ELR (cell line): ENCODE measurements around the gene GABRG3.

Experiments used
- DNase-seq: peaks from one replicate; pipeline ENCODE4 v3.0.0-alpha.2; 2015; ENCODE audit warnings: low read depth

The GABRG3 gene

GRCh38 chr15:27479296-27480140 lies 508.5 kb downstream of the GABRG3 start:
- DNase-seq = no peak

DNA sequence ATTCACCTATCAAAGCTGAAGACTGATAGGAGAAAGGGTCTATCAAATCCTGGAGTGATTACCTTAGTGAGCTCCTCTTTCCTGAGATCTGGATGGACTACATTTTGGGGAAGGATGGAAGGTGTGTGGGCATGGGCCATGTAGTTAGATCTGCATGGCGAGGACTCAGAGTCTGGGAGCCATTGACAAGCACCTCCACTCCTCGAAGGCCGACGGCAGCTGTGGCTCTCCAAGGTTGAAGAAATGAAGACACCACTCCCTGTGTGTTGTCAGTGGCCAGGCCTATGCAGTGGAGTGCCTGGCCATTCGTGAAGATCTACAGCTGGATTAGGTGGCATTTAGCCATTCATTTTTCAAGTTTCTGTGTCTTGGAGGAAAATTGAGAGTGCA lies 509.2 kb downstream of the GABRG3 start:
- DNase-seq = no peak

DNA sequence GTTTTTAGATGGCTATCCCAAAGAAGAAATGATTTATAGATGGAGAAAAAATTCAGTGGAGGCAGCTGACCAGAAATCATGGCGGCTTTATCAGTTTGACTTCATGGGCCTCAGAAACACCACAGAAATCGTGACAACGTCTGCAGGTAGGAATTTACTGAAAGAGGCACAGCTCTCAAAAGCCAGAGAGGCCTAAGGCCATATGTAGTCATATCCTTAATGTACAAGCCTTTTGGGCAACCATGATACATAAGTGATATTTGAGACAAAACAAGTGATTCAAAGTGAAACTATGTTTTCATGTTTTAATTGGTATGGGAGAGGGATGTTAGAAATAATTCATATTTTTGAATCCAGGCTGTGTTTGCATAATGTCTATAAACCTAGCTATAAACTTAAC lies 509.7 kb downstream of the GABRG3 start:
- DNase-seq = no peak

DNA sequence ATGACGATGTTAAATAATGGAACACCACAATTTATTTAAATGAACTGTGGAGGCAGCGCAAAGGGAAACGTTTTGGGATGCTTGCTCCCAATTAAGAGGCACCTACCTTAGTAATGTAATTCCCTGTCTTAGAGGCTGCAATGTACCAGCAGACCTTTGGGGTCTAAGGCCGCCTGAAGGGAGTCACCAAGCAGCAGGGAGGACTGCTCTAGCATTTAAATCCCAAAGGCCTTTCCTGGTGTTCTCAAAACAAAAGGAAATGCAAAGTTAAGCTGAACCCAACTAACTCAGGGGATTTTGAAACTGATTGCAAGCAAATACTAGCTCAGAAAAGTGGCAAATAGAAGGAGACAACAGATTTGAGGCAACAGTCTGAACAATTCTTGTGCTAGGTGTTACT lies 510.8 kb downstream of the GABRG3 start:
- no peak for DNase-seq

- no peak for DNase-seq
Observed at GRCh38 chr15:27482287-27482686, 511.3 kb downstream of the GABRG3 start.

GRCh38 chr15:27483124-27483523 lies 512.1 kb downstream of the GABRG3 start:
- no peak for DNase-seq

GRCh38 chr15:27485265-27485664 lies 514.3 kb downstream of the GABRG3 start:
- DNase-seq = no peak

DNA sequence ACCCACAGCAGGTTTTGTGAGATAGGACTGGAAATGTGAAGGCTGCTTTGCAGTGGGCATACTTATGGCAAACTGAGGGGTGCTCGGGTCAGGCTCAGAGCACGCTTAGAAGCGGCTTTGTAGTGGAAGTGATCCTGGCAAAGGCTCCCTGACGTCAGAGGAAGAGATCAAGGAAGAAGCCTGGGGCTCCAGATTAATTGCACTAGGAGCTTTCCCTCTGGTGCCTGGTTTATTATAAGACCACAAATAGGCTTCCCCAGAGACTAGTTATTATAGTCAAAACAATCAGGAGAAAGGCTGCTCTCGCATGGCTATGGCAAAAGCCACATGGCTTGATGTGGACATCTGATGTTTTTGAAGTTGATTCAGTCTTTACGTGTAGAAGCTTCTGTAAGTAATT lies 515.1 kb downstream of the GABRG3 start:
- DNase-seq = no peak

DNA sequence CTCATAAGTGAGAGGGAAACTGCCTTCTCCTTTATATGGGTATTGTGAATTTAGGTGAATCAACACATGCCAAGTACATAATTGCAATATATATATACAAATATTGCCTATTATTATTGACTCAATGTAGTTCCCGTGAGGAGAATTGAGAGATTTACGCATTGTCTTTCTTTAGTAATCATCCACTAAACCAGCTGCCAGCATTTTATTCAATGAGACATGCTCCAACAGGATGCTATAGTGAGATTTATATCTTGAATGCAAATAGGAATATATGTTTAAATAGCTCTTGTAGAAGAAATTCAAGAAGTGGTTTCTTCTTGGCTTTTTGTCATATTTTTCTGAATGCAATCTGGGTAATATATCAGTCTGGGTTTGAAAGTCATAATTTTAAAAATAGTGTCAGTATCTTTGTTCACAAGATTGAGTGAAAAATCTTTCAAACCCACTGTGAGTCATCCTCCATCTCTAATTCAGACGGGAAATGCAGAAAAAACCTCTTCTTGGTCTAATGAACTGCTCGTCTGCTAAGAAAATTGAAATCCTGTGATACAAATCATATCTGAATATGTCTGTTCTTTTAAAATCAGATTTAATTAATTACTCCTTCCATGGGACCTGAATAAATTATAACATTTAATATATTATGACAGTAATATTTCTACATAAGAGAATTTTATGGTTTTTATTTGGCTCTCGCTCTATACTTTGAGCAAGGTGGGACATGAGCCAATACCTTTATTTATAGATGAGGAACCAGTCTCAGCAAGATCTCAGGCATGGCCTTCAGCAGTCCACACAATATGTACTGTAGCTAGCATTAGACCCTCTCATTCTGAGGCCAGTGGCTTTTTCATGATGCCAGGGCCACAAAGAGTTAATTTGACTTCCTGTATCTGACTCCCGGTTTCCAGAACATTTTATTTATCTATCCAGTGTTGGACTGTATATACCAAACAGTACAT lies 516.0 kb downstream of the GABRG3 start:
- DNase-seq = no peak

DNA sequence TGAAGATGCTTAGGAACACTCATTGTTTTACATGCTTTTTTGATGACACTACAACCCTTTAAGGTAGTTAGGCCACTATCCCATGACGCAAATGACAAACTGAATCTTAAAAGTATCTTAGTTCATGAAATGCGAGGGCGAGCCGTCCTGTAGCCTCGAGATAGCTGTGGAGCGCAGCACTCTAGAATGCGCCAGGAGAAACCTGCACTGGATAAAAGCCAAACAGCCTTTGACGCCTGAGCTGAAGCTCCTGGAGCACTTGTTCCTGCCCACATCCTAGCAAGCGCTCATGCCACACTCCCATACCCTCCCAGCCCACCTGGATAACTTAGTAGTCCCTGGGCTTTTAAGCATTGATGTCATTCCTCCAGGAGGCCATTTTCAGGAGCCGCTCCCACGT lies 516.9 kb downstream of the GABRG3 start:
- DNase-seq = no peak

- no peak for DNase-seq
Observed at GRCh38 chr15:27490867-27491595, 520.0 kb downstream of the GABRG3 start.

DNA sequence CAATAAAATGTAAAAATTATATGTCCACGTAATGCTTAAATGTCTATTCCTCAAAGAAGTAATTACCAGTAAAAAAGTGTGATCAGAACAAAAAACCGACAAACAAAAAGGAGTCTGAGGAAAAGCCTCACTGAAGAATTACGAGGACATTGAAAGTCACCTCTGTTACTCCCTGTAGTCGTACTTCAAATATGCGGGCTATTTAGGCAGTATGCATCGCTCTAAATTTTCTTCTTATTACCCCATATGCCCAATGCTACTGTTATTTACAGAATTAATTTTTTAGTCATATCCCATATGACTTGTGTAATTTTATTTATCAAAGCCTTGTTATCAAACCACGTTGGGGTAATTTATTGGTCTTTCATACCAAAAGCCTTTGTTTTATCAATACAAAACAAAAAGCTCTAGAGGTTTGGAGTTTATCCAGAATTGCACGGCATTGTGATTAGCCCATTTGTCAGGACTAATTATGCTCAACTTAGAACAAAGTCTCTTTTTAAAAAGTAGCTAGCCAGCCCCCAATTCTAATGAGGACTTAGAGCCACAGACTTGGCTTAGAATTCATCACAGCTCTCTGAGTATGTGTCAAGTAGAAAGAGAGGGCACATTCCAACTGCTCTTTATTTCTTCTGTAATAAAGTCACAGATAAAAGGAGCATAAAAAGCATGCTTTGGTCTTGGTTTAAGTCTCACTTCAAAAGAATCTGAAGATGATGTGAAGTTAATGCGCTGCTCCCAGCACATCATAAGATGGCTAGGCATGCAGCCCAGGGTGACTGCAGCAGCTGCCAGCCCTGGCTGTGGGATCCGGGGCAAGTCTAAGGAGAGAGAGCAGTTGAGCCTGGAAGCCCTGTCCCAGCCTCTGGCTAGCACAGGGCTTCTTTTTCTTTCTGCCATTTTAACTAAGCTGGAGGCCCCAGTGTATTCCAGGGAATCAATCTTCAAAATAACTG lies 521.0 kb downstream of the GABRG3 start:
- no peak for DNase-seq

GRCh38 chr15:27495963-27496459 lies 525.0 kb downstream of the GABRG3 start:
- DNase-seq = no peak

DNA sequence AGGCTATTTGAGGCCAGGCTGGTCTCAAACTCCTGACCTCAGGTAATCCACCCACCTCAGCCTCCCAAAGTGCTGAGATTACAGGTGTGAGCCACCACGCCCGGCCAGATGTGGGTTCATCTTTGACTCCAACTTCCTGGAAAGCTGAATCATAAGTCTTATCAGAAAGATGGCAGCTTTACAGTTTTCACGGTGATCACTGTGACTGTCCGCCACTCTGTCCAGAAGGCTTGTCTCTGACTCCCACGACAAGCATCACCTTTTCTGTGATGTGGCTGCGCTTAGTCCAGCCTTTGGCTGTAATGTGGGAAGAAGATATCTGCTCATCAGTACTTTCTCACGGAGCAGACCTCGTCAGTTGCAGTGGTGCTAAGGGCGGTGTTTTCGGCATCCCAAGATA lies 527.7 kb downstream of the GABRG3 start:
- no peak for DNase-seq

GRCh38 chr15:27499191-27499590 lies 528.2 kb downstream of the GABRG3 start:
- no peak for DNase-seq

- no peak for DNase-seq
Observed at GRCh38 chr15:27499719-27500118, 528.7 kb downstream of the GABRG3 start.

GRCh38 chr15:27500206-27500605 lies 529.2 kb downstream of the GABRG3 start:
- DNase-seq = no peak

DNA sequence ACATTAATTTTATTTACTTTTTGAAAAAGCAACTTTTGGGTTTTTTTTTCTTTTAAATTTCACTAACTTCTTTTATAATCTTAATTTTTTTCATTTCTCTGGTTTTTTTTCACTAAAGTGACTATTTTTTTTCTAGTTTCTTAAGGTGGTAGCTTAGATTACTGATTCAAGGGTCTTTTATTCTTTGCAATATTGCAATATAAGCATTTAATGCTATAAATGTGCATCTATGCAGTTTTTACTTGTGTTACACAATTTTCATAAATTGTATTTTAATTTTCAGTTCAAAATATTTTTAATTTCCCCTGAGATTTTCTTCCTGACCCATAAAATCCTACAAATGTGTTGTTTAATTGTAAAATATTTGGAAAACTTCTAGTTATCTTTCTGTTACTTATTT lies 535.8 kb downstream of the GABRG3 start:
- DNase-seq = no peak

DNA sequence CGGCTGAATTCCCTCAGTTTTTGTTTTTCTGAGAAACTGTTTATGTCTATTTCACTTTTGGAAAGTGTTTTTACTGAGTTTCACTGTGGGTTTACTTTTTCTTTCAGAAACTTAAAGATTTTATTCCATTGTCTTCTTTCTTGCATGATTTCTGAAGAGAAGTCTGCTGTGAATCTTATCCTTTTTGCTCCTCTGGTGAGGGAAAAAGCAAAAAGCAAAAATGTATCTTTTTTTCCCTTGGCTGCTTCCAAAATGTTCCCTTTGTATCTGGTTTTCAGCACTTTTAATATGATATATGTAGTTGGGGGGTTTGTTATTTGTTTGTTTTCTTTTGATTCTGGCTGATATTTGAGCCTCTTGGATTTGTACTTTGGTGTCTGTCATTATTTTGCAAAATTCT lies 538.0 kb downstream of the GABRG3 start:
- DNase-seq = no peak

- DNase-seq = no peak
Observed at GRCh38 chr15:27512281-27513001, 541.5 kb downstream of the GABRG3 start.
